Measurements from ENCODE around the gene AKT3.

GRCh38 chr1:243713470-243714186, 136.4 kb downstream of the AKT3 start:
- TF ChIP-seq CTCF (IDR thresholded peaks at IDR 0.05), result no peak
- TF ChIP-seq POLR2A (IDR thresholded peaks at IDR 0.05), result no peak

Measured in esophagus squamous epithelium (tissue), 4 donors.